Measurements from ENCODE around the gene FAM174C.
"Not testable (repeated sequence)": the region's sequence is repeated elsewhere in the genome, so short reads cannot be mapped to it uniquely, and the experiment has no call there.

Gene FAM174C

GRCh38 chr19:1288833-1289685, 13.7 kb downstream of the FAM174C start:
- DNase-seq: no peak

- no peak for DNase-seq
These were observed 14.3 kb downstream of the FAM174C start for GRCh38 chr19:1289686-1290025.

DNA sequence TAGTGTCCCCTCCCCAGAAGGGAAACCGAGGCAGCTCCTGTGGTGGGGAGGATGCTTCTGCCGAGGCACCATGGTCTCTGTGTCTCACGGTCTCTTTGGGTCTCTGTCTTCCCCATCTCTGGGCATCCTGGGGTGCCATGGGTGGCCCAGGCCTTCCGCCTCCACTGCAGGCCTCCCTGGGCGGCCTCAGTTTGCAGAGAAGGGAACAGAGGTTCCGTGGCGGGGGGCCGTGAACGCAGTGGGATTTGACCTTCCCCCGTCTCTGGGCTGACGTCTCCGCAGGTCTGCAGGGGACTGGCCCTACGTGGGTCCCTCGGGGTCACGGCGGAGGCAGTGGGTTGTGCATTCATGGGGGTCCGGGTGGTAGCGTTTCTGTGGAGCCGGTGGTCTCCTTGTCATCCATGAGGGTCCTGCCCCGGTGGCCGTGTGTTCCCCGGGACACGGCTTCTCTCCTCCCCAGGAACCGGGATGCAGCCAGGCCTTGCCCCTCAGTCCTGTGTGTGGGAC, 14.9 kb downstream of the FAM174C start:
- DNase-seq: no peak

DNA sequence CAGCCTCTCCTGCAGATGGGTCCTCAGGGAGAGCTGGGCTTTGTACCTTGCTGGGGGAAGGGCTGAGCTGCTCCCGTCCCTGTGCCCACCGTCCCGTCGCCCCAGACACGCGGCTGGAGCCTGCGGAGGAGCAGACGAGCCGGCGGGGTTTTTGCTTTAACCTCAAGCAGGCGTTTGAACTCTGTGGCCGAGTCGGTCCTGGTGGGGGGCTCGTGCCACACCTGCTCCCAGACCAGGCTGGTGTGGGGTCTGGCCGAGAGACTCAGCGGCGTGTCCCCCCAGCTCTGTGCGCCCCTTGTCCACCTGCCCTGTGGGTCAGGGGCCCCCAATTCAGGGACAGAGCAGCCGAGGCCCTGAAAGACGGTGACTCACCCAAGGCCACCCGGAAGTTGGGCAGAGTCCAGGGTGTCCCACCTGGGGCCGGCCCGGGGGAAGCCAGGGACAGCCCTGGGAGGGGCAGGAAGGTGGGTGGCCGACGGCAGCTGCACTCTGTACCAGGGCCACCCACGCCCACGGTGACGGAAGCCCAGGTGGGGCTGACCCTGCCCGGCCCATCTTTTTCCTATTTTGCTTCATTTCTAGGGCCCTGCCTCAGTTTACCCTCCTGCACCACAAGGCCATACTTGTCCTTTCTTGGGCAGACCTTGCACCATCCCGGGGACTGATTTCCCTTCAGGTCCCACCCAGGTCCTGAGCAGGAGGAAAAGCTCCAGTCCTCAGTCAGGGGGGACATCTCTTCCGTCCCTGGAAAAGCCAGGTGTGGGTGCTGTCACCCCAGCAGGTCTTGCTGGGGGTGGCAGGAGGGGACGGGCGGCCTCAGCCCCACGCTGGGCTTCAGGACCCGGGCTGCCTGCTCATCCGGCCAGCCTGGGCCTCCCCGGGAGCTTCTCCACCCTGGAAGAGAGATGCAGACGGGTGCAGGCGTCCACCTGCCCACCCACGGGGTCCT, 15.6 kb downstream of the FAM174C start:
- DNase-seq: no peak

- no peak for DNase-seq
These were observed 16.6 kb downstream of the FAM174C start for GRCh38 chr19:1291761-1292418.

- DNase-seq: no peak
These were observed 17.3 kb downstream of the FAM174C start for GRCh38 chr19:1292419-1293151.

DNA sequence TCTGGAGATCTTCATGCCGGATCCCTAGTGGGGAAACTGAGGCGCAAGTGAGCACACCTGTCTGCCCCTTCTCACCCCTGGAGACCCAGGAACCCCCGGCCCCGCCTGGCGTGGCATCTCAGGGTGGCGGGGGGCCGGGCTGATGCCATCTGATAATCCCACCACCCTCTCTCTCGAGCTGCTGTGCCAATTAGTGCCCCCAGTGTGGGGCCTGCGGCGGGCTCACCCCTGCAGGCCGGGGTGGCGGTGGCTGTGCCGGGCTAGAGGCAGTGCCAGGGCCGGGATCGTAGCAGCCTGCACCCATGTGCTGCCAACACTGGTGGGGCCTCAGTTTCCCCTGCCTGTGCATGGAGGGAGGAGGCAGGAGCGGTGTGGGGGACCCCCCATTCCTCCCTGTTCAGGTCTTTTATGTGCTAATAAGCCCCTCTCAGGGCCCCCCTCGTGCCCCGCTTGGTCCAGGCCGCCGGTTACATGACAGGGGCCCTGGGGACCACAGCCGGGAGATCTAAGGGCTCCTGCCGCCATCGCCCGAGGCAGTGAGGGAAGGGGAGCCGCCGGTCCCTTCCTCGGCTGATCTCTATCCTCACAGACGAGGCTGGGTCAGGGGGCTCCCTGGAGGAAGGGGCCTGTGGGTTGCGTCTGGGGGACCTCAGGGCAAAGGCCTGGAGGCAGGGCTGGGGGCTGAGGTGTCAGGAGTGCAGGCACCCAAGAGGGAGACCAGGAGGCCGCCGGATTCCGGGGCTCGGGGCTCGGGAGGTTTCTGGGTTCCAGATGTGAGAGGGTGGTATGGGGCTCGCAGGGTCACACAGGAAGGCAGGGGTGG, 18.7 kb downstream of the FAM174C start:
- DNase-seq: no peak

DNA sequence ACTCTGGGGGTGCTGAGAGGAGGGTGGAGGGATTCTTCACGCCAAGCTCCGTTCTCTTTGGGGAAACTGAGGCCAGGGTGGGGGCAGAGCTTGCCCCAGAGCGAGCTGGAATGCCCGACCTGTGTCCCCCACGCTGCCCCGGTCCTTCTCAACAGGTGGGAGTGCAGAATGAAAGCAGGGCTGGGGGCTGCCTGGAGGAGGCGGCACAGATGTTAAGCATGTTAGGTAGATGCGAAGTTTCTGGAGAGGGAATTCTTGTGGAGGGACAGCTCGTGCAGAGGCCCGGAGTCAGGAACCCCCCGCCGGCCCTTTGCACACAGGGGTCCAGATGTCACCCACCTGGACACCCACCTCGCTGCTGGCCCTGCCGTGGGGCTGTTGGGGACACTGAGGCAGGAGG, 19.4 kb downstream of the FAM174C start:
- no peak for DNase-seq

DNA sequence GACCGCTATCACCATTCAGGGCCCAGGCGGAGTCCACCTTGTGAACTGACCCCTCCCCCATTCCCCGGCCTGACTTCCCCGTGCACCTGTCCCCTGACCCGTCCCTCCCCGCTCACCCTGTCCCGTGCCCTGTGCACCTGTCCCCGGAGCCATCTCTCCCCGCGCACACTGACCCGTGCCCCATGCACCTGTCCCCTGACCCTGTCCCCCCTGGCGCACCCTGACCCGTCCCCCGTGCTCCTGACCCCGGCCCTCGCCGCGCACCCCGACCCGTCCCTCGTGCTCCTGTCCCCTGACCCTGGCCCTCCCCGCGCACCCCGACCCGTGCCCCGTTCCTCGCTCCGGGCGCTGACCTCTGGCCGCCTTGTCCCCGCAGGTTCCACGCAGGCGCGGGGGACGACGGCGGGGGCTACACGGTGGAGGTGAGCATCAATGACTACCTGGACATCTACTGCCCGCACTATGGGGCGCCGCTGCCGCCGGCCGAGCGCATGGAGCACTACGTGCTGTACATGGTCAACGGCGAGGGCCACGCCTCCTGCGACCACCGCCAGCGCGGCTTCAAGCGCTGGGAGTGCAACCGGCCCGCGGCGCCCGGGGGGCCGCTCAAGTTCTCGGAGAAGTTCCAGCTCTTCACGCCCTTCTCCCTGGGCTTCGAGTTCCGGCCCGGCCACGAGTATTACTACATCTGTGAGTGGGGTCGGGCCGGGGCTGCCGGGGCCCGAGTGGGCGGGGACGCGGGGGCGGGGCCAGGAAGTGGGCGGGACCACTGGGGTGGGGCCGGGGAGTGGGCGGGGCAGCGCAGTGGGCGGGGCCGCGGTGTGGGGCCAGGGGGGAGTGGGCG, 20.1 kb downstream of the FAM174C start:
- peak; percentile 94 for DNase-seq

DNA sequence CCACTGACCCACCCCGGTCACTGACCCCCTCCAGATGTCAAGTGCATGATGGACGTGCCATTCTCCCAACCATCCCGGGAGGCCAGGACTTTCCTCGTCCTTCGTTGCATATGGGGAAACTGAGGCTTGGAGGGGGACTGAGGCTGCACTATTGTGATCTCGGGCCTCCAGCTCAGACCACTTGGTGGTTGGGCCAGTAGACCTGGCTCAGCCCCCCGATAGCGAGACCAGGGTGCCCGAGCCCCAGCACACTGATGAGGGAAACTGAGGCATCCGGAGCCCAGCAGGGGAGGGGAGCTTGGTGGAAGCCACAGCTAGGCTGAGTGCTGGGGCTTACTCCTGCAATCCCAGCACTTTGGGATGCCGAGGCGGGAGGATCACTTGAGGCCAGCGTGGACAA, 20.7 kb downstream of the FAM174C start:
- no peak for DNase-seq

GRCh38 chr19:1296575-1297271, 21.4 kb downstream of the FAM174C start:
- DNase-seq: no peak

- DNase-seq: no peak
These were observed 22.9 kb downstream of the FAM174C start for GRCh38 chr19:1298235-1298634.

DNA sequence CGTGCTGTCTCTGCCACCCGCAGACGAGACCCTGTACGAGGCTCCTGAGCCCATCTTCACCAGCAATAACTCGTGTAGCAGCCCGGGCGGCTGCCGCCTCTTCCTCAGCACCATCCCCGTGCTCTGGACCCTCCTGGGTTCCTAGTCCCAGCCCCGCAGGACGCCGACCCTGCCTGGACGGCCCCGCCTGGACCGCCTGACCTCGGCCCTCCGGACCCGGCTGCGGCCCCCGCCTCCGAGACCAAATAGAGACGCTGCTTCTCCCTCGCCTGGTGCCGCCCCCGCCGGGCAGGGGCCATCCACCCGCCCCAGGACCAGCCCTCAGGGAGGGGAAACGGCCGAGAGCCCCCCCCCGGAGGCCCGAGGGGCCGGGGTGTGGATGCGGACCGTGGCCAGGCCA, 24.5 kb downstream of the FAM174C start:
- no peak for DNase-seq

DNA sequence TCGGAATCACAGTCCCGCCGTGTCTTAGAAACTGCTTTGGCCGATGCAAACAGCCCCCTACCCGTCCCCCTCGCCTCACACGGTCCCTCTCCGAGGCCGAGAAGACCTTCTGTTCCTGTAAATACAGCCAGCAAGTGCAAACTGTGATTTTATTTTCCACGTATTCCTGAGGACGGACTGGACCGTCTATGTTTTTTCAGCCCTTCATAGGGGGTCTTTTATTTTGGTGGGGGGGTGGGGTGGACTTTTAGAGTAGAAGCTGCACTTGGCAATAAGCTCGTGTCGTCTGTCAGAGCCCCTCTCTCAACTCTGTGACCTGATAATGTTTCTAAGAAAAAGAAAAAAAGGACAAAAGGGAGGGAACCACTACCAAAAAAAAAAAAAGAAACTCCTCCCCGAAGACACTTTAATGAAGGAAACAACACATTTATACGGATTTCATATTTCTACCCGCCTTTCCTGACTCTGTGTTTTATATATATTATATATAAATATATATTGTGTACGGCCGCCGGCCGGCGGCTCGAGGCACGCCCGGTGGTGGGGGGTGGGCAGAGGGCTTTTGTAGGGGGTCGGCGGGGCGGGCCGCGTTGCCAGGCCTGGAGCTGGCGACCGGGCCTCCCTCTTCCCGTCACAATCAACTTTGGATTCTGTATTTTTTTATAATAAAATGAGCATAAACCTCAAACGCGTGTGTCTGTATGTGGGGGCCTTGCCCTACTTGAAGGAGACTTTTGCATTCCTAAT, 25.6 kb downstream of the FAM174C start:
- DNase-seq: no peak

- no peak for DNase-seq
These were observed 27.4 kb downstream of the FAM174C start for GRCh38 chr19:1302533-1303239.

- no peak for DNase-seq
These were observed 29.0 kb downstream of the FAM174C start for GRCh38 chr19:1304197-1304924.

GRCh38 chr19:1305354-1305753, 30.0 kb downstream of the FAM174C start:
- DNase-seq: not testable (repeated sequence)

DNA sequence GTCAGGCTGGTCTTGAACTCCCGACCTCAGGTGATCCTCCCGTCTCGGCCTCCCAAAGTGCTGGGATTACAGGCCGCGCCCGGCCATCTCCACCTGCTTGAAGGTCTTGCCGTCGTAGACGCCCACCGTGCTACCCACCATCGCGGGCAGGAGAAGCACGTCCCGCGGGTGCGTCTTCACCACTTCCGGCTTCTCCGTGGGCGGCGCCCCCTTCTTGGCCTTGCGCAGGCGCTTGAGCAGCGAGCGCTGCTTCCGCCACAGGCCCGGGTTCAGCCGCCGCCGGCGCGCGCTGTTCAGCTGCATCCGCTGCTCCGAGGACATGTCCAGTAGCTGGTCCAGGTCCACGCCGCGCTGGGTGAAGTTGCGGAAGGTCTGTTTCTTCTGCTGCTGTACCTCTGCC, 32.0 kb downstream of the FAM174C start:
- DNase-seq: no peak

Data from 8988T (cell line).